Neural crest cell (in vitro differentiated cells): ENCODE results near the gene METTL8. TPM values are rescaled to one million over a fixed set of nuclear protein-coding genes. Genes with fewer than 3 reads are reported as not detected.

ENCODE experiments used
- DNase-seq: peaks from one replicate; pipeline ENCODE4 v3.0.0; 2021; ENCODE audit warnings: low read depth, mixed read lengths, low spot score
- H3K27ac Mint-ChIP-seq: one replicate; pipeline ENCODE4 v1.8.0; 2021; ENCODE audit warnings: mild to moderate bottlenecking, mixed read lengths; ENCODE audit not compliant: unreplicated experiment
- H3K27me3 Mint-ChIP-seq: 2 replicates; pipeline ENCODE4 v1.8.0; 2021; ENCODE audit warnings: low read depth, mild to moderate bottlenecking, mixed read lengths
- H3K36me3 Mint-ChIP-seq: 2 replicates; pipeline ENCODE4 v1.8.0; 2021; ENCODE audit warnings: low read depth, mild to moderate bottlenecking, mixed read lengths
- H3K4me1 Mint-ChIP-seq: 2 replicates; pipeline ENCODE4 v1.8.0; 2021; ENCODE audit warnings: mixed read lengths
- H3K4me3 Mint-ChIP-seq: one replicate; pipeline ENCODE4 v1.8.0; 2021; ENCODE audit warnings: mild to moderate bottlenecking, mixed read lengths
- H3K9me3 Mint-ChIP-seq: 2 replicates; pipeline ENCODE4 v1.8.0; 2021; ENCODE audit warnings: mixed read lengths
- total RNA-seq: library from RNA; stranded (reverse); gene quantifications from 2 replicates; pipeline ENCODE4 v1.2.1, GENCODE V29; 2021
- TF ChIP-seq, protein P1 (sequence below): fragments of 200-600 bp; sonication (generic); conservative IDR thresholded peaks from 2 replicates; pipeline ENCODE4 v1.5.0; 2021; ENCODE audit warnings: antibody characterized with exemption, mild to moderate bottlenecking

METTL8 gene
- total RNA-seq, 1 donor from 2014 or later: 21.6 TPM

DNA sequence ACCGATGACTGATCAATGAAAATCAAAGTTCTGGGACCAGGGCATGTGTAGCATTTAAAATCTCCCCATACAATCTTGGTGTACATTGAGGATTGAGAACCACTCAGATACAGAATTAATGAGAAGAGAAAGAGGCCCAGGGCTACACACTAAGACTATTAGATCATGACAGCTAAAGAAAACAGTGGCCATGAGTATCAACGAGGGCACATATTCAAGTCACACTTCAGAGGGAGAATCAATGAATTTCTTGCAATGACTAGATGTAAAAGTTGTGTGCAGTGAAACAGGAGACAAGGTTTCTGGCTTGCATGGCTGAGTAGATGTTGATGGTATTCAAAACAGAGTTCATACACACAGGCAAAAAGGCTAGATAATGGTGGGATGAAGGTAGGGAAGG is 29.1 kb downstream of the METTL8 start:
- H3K9me3 Mint-ChIP-seq: peaks cover 7% of the 10 kb centered on the region
- DNase-seq: no peak
- H3K4me3 Mint-ChIP-seq: no peak overlapping the region
- H3K36me3 Mint-ChIP-seq: peaks cover 19% of the 10 kb centered on the region
- H3K4me1 Mint-ChIP-seq: peaks cover 6% of the 10 kb centered on the region
- H3K27ac Mint-ChIP-seq: no peak overlapping the region
- TF ChIP-seq, protein P1, sequence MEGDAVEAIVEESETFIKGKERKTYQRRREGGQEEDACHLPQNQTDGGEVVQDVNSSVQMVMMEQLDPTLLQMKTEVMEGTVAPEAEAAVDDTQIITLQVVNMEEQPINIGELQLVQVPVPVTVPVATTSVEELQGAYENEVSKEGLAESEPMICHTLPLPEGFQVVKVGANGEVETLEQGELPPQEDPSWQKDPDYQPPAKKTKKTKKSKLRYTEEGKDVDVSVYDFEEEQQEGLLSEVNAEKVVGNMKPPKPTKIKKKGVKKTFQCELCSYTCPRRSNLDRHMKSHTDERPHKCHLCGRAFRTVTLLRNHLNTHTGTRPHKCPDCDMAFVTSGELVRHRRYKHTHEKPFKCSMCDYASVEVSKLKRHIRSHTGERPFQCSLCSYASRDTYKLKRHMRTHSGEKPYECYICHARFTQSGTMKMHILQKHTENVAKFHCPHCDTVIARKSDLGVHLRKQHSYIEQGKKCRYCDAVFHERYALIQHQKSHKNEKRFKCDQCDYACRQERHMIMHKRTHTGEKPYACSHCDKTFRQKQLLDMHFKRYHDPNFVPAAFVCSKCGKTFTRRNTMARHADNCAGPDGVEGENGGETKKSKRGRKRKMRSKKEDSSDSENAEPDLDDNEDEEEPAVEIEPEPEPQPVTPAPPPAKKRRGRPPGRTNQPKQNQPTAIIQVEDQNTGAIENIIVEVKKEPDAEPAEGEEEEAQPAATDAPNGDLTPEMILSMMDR: no peak
- no peaks in the 10 kb centered on the region for H3K27me3 Mint-ChIP-seq

DNA sequence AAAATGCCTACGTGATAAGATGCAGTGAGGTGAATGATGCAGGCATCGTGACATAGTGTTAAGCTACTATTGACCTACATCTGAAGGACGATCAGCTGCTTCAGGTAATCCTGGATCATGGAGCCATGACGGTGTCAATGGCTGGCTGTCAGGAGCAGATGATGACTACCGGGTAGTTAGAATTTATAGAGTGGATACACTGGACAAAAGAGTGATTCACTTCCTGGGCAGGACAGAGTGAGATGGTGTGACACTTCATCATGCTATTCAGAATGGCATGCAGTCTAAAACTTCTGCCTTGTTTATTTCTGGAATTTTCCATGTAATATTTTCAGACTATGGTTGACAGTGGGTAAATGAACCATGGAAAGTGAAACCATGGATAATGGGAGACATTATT is 29.5 kb downstream of the METTL8 start:
- DNase-seq: no peak
- TF ChIP-seq, protein P1: no peak
- Mint-ChIP-seq H3K4me1 (peaks cover 1% of the 10 kb centered on the region), H3K9me3 (peaks cover 7% of the 10 kb centered on the region), H3K27ac (no peak overlapping the region), H3K27me3 (no peaks in the 10 kb centered on the region), H3K36me3 (peaks cover 19% of the 10 kb centered on the region), H3K4me3 (no peak overlapping the region)

DNA sequence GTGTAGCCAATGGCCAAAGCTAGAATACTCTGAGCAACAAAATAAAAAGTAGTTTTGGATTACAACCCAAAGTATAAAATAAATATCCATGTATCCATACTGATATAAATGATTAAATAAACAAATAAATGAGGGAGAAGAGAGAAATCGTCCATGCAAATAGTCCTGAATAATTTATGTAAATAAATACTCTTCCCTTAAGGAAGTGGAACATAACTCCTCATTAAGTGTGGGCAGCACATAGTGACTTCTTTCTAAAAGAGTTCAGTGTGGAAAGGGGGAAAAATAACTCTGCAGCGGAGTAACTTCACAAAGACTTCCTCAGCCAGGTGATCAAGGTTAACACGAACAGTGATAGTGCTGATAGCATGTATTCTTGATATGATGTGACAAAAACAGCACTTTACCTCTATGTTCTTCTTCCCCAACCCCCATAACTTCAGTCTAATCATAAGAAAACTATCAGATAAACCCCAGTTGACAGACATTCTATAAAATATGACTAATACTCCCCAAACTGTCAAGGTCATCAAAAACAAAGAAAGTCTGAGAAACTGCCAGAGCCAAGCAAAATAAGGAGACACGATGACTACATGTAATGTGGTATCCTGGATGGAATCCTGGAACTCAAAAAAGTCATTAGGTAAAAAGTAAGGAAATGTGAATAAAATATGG is 30.7 kb downstream of the METTL8 start:
- Mint-ChIP-seq H3K4me3 (no peak overlapping the region), H3K4me1 (no peaks in the 10 kb centered on the region), H3K27ac (no peak overlapping the region), H3K9me3 (peaks cover 11% of the 10 kb centered on the region), H3K36me3 (peaks cover 23% of the 10 kb centered on the region), H3K27me3 (no peaks in the 10 kb centered on the region)
- DNase-seq: no peak
- TF ChIP-seq, protein P1: no peak

DNA sequence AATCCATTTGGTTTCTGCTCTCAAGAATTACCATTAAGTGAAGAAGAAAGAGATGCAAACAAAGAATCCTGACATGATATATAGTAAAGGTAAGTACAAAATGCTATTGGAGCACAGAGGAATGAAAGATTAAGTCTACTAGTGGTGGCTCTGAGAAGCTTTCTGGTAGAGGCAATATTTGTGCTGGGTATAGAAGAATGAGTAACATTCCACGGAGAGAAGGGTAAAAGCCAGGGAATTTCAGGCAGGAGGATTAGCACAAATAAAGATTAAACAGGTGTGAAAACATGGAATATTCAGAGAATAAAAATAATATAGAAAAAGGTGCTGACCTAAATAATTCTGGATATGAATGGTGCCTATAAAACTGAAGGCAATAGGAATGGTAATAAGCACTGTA is 31.8 kb downstream of the METTL8 start:
- DNase-seq: no peak
- H3K9me3 Mint-ChIP-seq: peaks cover 12% of the 10 kb centered on the region
- no peak overlapping the region for H3K4me3 Mint-ChIP-seq
- no peak overlapping the region for H3K27ac Mint-ChIP-seq
- no peaks in the 10 kb centered on the region for H3K4me1 Mint-ChIP-seq
- H3K36me3 Mint-ChIP-seq: peaks cover 22% of the 10 kb centered on the region
- H3K27me3 Mint-ChIP-seq: no peaks in the 10 kb centered on the region
- TF ChIP-seq, protein P1: no peak

DNA sequence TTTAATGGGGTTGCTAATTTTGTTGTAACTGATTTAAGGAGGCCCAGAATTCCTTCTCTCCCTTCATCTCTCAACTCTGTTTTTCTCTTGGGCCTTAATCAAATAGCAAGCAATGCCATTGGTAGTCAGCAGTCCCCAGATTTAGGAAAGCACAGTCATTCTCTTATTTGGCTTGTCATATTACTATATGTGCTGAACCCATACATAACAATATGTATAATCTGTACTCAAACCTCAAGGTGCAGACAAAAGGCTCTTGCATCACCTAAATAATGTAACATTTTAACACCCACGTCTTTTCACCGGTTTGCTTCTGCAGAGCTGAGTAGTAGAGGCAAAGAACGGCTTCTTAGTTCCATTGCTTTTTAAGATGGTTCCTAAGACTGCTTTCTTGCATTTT is 33.4 kb downstream of the METTL8 start:
- H3K27ac Mint-ChIP-seq: no peak overlapping the region
- no peaks in the 10 kb centered on the region for H3K27me3 Mint-ChIP-seq
- H3K4me1 Mint-ChIP-seq: no peaks in the 10 kb centered on the region
- no peak for DNase-seq
- no peak overlapping the region for H3K4me3 Mint-ChIP-seq
- TF ChIP-seq, protein P1: no peak
- H3K9me3 Mint-ChIP-seq: peaks cover 12% of the 10 kb centered on the region
- H3K36me3 Mint-ChIP-seq: peaks cover 20% of the 10 kb centered on the region
